ENCODE results near the gene TSPAN12.
A peak's percentile ranks its signal among the peaks of the same experiment; 100 is the strongest.
"Not testable (repeated sequence)": the region's sequence is repeated elsewhere in the genome, so short reads cannot be mapped to it uniquely, and the experiment has no call there.

TSPAN12 gene

GRCh38 chr7:120857588-120858573, at the start of gene TSPAN12:
Gene TSPAN12, minus strand, starts transcription at chr7:120858144. Its CDS starts 1,381 bp downstream, at chr7:120856763.
- no peak for FAIRE-seq

- FAIRE-seq, result no peak
Observed at GRCh38 chr7:120898715-120899499, 41.0 kb upstream of the TSPAN12 start.

GRCh38 chr7:120895253-120895652, 37.3 kb upstream of the TSPAN12 start:
- FAIRE-seq, result not testable (repeated sequence)

GRCh38 chr7:120885602-120886001, 27.7 kb upstream of the TSPAN12 start:
- not testable (repeated sequence) for FAIRE-seq

- no peak for FAIRE-seq
Observed at GRCh38 chr7:120877701-120878100, 19.8 kb upstream of the TSPAN12 start.

- no peak for FAIRE-seq
Observed at GRCh38 chr7:120876922-120877321, 19.0 kb upstream of the TSPAN12 start.

GRCh38 chr7:120874722-120875121, 16.8 kb upstream of the TSPAN12 start:
- FAIRE-seq, result no peak

- FAIRE-seq, result no peak
Observed at GRCh38 chr7:120874016-120874415, 16.1 kb upstream of the TSPAN12 start.

GRCh38 chr7:120873401-120873800, 15.5 kb upstream of the TSPAN12 start:
- no peak for FAIRE-seq

GRCh38 chr7:120869700-120870099, 11.8 kb upstream of the TSPAN12 start:
- FAIRE-seq, result no peak

- FAIRE-seq, result no peak
Observed at GRCh38 chr7:120867932-120868331, 10.0 kb upstream of the TSPAN12 start.

GRCh38 chr7:120865191-120865981, 7.4 kb upstream of the TSPAN12 start:
- FAIRE-seq, result no peak

GRCh38 chr7:120864141-120864900, 6.4 kb upstream of the TSPAN12 start:
- FAIRE-seq, result no peak

- no peak for FAIRE-seq
Observed at GRCh38 chr7:120862987-120863590, 5.1 kb upstream of the TSPAN12 start.

- no peak for FAIRE-seq
Observed at GRCh38 chr7:120860156-120860555, 2.2 kb upstream of the TSPAN12 start.

GRCh38 chr7:120859459-120859858, 1.5 kb upstream of the TSPAN12 start:
- peak; percentile 47 for FAIRE-seq

GRCh38 chr7:120856621-120857352, 1.2 kb downstream of the TSPAN12 start:
- FAIRE-seq, result no peak

- no peak for FAIRE-seq
Observed at GRCh38 chr7:120856198-120856597, 1.7 kb downstream of the TSPAN12 start.

- no peak for FAIRE-seq
Observed at GRCh38 chr7:120852700-120853099, 5.2 kb downstream of the TSPAN12 start.

GRCh38 chr7:120843109-120843508, 14.8 kb downstream of the TSPAN12 start:
- no peak for FAIRE-seq
